ENCODE measurements around the gene ASB8.
A peak's percentile ranks its signal among the peaks of the same experiment; 100 is the strongest.

The ASB8 gene

GRCh38 chr12:48177982-48178381, 20.7 kb upstream of the ASB8 start:
- DNase-seq (ENCODE audit: low spot score), result no peak
- ChIA-PET CTCF (interaction anchor here (1.5 kb wide), 1 partner anchor 11 kb away, joined by 4 read pairs; no protein-coding TSS in a partner anchor), POLR2A (ENCODE audit: low non-redundant PET) (no interaction called here)
- no peak overlapping the region for H3K27ac ChIP-seq
- TF ChIP-seq CTCF (conservative IDR thresholded peaks at IDR 0.05; ENCODE audit: low read depth), result no peak

DNA sequence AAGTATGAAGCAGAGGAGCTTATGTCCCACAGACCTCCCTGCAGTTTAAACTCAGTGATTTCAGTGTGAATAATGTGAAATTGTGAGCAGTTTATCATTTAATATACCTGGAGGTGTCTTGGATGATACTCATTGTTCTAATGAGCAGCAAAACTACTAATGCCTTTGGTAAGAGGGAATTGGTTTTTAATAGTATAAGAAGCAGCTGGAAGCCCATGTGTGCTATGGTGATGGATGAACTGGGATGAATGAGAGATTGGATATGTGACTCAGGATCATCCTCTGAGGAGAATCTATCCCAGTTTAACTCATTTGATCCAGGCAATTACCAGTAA, 19.1 kb upstream of the ASB8 start:
- CTCF ChIA-PET, result interaction anchor here (0.6 to 1.5 kb wide), 2 partner anchors 13 to 213 kb away, joined by 3 to 4 read pairs; partner anchors contain the start of gene TMEM106C
- DNase-seq (ENCODE audit: low spot score), result no peak
- no peak overlapping the region for H3K27ac ChIP-seq
- no peak for TF ChIP-seq CTCF (conservative IDR thresholded peaks at IDR 0.05; ENCODE audit: low read depth)
- POLR2A ChIA-PET (ENCODE audit: low non-redundant PET), result no interaction called here

DNA sequence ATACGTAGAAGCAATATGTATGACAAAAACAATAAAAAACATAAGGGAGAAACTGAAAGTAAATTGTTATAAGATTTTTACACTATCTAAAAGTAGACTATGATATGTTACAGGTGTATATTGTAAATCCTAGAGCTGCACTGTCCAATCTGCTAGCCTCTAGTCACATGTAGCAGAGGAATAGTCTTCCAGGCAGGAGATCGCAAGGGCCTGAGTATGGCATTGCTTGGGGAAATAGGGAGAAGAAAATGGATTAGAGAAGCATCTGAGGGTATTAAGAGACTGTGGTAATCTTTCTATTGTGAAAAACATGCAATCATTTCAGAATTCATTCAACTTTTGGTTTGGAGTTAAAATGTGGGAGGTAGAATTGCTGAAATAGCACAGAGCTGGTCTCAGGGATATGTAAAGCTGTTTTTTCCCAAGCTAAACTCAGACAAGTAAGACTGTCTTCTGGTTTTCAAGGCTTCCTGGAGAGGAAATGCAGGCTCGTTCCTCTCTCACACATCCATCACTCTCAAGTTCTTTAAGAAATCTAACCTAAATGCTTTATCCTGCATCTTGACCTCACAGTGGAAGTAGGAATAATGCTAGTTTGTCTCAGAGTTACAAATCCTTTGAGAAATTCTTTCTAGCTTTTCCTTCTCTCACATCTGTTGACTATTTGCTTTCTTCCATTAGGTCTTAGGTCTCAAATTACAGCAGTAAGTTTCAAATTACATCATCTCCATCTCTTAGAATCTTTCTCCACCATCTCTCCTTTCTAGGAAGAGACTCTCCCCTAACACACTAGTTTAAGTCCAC, 18.5 kb upstream of the ASB8 start:
- DNase-seq (ENCODE audit: low spot score), result no peak
- POLR2A ChIA-PET (ENCODE audit: low non-redundant PET), result no interaction called here
- H3K27ac ChIP-seq, result no peak overlapping the region
- no peak for TF ChIP-seq CTCF (conservative IDR thresholded peaks at IDR 0.05; ENCODE audit: low read depth)
- CTCF ChIA-PET, result interaction anchor here (0.6 kb wide), 1 partner anchor 212 kb away, joined by 3 read pairs; the partner anchor contains the start of gene TMEM106C

DNA sequence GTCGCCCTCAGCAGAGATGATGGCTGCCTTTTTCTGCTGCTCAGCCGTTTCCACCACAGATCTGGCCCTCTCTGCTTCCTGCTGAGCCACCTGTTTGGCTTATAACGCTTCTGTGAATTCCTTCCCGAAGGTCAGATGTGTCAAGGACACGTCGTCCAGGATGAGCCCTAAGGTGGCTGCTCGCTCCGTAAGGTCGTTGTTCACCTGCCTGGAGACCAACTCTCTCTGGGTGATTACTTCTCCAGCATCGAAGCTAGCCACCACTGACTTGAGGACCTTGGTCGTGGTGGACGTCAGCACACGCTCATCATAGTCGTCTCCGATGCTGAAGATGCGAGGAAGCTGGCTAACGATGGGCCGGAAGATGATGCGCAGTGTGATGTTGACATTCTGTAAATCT, 11.7 kb upstream of the ASB8 start:
- ChIA-PET POLR2A (ENCODE audit: low non-redundant PET) (no interaction called here), CTCF (no interaction called here)
- no peak overlapping the region for H3K27ac ChIP-seq
- no peak for DNase-seq (ENCODE audit: low spot score)
- no peak for TF ChIP-seq CTCF (conservative IDR thresholded peaks at IDR 0.05; ENCODE audit: low read depth)

- POLR2A ChIA-PET (ENCODE audit: low non-redundant PET), result no interaction called here
- peak; percentile 90 for TF ChIP-seq CTCF (conservative IDR thresholded peaks at IDR 0.05; ENCODE audit: low read depth)
- DNase-seq (ENCODE audit: low spot score), result peak; percentile 64
- H3K27ac ChIP-seq, result no peak overlapping the region
- CTCF ChIA-PET, result interaction anchor here (0.6 to 1.2 kb wide), 5 partner anchors 25 to 215 kb away, joined by 3 to 4 read pairs (median 3); no protein-coding TSS in a partner anchor
Observed at GRCh38 chr12:48165089-48165981, 8.0 kb upstream of the ASB8 start.

- CTCF ChIA-PET, result interaction anchor here (0.6 to 1.5 kb wide), 3 partner anchors 19 to 214 kb away, joined by 3 to 4 read pairs (median 3); partner anchors contain the start of gene CCDC184
- no peak for TF ChIP-seq CTCF (conservative IDR thresholded peaks at IDR 0.05; ENCODE audit: low read depth)
Observed at GRCh38 chr12:48164451-48164850, 7.1 kb upstream of the ASB8 start.

More at GRCh38 chr12:48164451-48164850, 7.1 kb upstream of the ASB8 start:
- no peak for DNase-seq (ENCODE audit: low spot score)
- POLR2A ChIA-PET (ENCODE audit: low non-redundant PET), result no interaction called here
- no peak overlapping the region for H3K27ac ChIP-seq
